Loucy (cell line): ENCODE data around the gene HMMR.
"Not testable (repeated sequence)": the region's sequence is repeated elsewhere in the genome, so short reads cannot be mapped to it uniquely, and the experiment has no call there.

ENCODE experiments used
- H2AFZ ChIP-seq: fragments of 200-600 bp; sonication (generic); 2 replicates; pipeline ENCODE4 v1.6.0; 2016; ENCODE audit warnings: antibody characterized with exemption, mild to moderate bottlenecking, low read length, moderate library complexity
- H3F3A ChIP-seq: fragments of 200-600 bp; 2 replicates; pipeline ENCODE4 v1.6.0; 2016; ENCODE audit warnings: antibody characterized with exemption, low read depth, mild to moderate bottlenecking
- H3K27me3 ChIP-seq: fragments of 200-600 bp; sonication (generic); 2 replicates; pipeline ENCODE4 v1.6.1; 2014; ENCODE audit warnings: low read length, mild to moderate bottlenecking; ENCODE audit not compliant: insufficient read depth, poor library complexity, severe bottlenecking
- H3K36me3 ChIP-seq: fragments of 200-600 bp; sonication (generic); 2 replicates; pipeline ENCODE4 v1.6.1; 2016; ENCODE audit warnings: low read length; ENCODE audit not compliant: insufficient read depth
- H3K4me1 ChIP-seq: fragments of 200-600 bp; sonication (generic); 2 replicates; pipeline ENCODE4 v1.5.1; 2014; ENCODE audit warnings: low read length, mild to moderate bottlenecking; ENCODE audit not compliant: insufficient read depth, poor library complexity, severe bottlenecking
- H3K4me2 ChIP-seq: fragments of 200-600 bp; sonication (generic); 2 replicates; pipeline ENCODE4 v1.6.0; 2014; ENCODE audit warnings: antibody characterized with exemption, low read length, low read depth, mild to moderate bottlenecking; ENCODE audit not compliant: poor library complexity, severe bottlenecking
- H3K4me3 ChIP-seq: fragments of 200-600 bp; sonication (generic); 2 replicates; pipeline ENCODE4 v1.5.1; 2014; ENCODE audit warnings: low read length, mild to moderate bottlenecking, mixed read lengths; ENCODE audit not compliant: poor library complexity, severe bottlenecking
- H3K79me2 ChIP-seq: fragments of 200-600 bp; sonication (generic); 2 replicates; pipeline ENCODE4 v1.6.1; 2014; ENCODE audit warnings: low read length; ENCODE audit not compliant: insufficient read depth
- H3K9ac ChIP-seq: fragments of 200-600 bp; sonication (generic); 2 replicates; pipeline ENCODE4 v1.6.0; 2014; ENCODE audit warnings: mild to moderate bottlenecking, low read depth, low read length, moderate library complexity; ENCODE audit not compliant: poor library complexity, severe bottlenecking
- H3K9me2 ChIP-seq: fragments of 200-600 bp; sonication (generic); replicated peaks from 2 replicates; pipeline ENCODE4 v1.6.1; 2016; ENCODE audit warnings: low read depth, low read length, mixed read lengths
- H3K9me3 ChIP-seq: fragments of 200-600 bp; sonication (generic); 2 replicates; pipeline ENCODE4 v1.6.1; 2014; ENCODE audit warnings: mild to moderate bottlenecking, antibody characterized with exemption, low read length, low read depth; ENCODE audit not compliant: insufficient read depth
- H4K20me1 ChIP-seq: fragments of 200-600 bp; sonication (generic); 2 replicates; pipeline ENCODE4 v1.6.0; 2014; ENCODE audit warnings: antibody characterized with exemption, low read length, mild to moderate bottlenecking; ENCODE audit not compliant: insufficient read depth, poor library complexity, severe bottlenecking
- EZH2phosphoT487 ChIP-seq: fragments of 200-600 bp; IDR thresholded peaks from 2 replicates; pipeline ENCODE4 v1.6.1; 2018; ENCODE audit warnings: antibody characterized with exemption, mild to moderate bottlenecking, moderate library complexity, borderline replicate concordance
- TF ChIP-seq, protein P1 (sequence below): fragments of 200-600 bp; sonication (generic); conservative IDR thresholded peaks from 2 replicates; pipeline ENCODE4 v1.5.1; 2014; ENCODE audit warnings: mild to moderate bottlenecking, antibody characterized with exemption, low read length

Gene HMMR, protein sequence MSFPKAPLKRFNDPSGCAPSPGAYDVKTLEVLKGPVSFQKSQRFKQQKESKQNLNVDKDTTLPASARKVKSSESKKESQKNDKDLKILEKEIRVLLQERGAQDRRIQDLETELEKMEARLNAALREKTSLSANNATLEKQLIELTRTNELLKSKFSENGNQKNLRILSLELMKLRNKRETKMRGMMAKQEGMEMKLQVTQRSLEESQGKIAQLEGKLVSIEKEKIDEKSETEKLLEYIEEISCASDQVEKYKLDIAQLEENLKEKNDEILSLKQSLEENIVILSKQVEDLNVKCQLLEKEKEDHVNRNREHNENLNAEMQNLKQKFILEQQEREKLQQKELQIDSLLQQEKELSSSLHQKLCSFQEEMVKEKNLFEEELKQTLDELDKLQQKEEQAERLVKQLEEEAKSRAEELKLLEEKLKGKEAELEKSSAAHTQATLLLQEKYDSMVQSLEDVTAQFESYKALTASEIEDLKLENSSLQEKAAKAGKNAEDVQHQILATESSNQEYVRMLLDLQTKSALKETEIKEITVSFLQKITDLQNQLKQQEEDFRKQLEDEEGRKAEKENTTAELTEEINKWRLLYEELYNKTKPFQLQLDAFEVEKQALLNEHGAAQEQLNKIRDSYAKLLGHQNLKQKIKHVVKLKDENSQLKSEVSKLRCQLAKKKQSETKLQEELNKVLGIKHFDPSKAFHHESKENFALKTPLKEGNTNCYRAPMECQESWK

DNA sequence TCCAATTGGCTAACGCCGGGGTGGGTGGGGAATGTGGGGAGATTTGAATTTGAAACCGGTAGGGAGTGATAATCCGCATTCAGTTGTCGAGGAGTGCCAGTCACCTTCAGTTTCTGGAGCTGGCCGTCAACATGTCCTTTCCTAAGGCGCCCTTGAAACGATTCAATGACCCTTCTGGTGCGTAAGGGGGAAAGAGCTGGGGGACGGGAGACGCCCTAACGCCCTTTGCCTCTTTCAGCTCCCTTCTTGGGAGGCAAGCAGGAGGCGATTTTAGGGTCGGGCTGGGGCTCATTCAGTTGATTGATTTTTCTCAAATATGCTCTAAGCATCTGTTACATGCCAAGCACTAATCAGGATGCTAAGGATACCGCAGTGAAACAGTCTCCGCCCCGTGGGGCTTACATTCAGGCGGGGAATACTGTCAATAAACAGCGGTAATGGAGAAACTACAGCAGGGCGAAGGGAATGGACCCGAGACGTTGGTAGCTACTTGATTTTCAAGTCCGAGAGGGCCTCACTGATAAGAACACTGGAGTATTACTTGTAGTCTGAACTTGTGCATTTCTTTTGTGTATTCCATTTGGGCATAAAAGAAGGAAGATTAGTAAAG lies at the start of gene HMMR:
Gene HMMR (plus strand): TSS at position 71 of the 610 bp plus-strand sequence. CDS start 61 bp downstream, at position 132.
- Histone ChIP-seq H2AFZ (peak within 1 kb of the TSS; percentile 81), H3F3A (no peaks in the 10 kb centered on the region), H3K79me2 (peaks cover 79% of the 10 kb centered on the region), H3K4me3 (peak within 1 kb of the TSS; percentile 98), H3K9me2 (no peaks in the 10 kb centered on the region), H4K20me1 (peaks cover 10% of the 10 kb centered on the region), H3K4me1 (peaks cover 16% of the 10 kb centered on the region), H3K9me3 (no peaks in the 10 kb centered on the region), H3K4me2 (peak within 1 kb of the TSS; percentile 86), H3K27me3 (no peaks in the 10 kb centered on the region), H3K9ac (peak within 1 kb of the TSS; percentile 98), H3K36me3 (no peaks in the 10 kb centered on the region)
- TF ChIP-seq, protein P1, sequence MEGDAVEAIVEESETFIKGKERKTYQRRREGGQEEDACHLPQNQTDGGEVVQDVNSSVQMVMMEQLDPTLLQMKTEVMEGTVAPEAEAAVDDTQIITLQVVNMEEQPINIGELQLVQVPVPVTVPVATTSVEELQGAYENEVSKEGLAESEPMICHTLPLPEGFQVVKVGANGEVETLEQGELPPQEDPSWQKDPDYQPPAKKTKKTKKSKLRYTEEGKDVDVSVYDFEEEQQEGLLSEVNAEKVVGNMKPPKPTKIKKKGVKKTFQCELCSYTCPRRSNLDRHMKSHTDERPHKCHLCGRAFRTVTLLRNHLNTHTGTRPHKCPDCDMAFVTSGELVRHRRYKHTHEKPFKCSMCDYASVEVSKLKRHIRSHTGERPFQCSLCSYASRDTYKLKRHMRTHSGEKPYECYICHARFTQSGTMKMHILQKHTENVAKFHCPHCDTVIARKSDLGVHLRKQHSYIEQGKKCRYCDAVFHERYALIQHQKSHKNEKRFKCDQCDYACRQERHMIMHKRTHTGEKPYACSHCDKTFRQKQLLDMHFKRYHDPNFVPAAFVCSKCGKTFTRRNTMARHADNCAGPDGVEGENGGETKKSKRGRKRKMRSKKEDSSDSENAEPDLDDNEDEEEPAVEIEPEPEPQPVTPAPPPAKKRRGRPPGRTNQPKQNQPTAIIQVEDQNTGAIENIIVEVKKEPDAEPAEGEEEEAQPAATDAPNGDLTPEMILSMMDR, result no peak
- TF ChIP-seq EZH2phosphoT487, result no peak

DNA sequence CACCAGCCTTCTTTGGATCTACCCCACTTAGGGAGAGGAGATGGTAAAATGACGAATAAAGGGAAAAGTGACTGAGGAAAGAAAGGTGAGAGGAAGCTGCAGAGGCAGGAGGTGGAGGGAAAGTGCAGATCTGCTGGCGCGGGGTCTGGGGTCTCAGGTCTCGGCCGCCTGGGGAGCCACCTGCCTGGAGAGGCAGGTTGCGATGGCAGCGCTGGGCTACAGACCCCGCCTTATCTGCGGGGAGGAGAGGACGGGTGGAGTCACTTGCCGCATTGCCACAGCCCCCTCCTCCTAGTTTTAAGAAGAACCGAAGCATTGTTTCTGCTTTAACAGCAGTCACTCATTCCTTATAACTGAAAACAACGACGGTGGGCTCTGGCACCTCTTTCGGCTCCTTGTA lies 44.8 kb upstream of the HMMR start:
- not testable (repeated sequence) for H3K4me3 ChIP-seq, H3K9me3 ChIP-seq, H3K9ac ChIP-seq, H3K9me2 ChIP-seq, H3K4me2 ChIP-seq, H3F3A ChIP-seq, H2AFZ ChIP-seq, H3K79me2 ChIP-seq, H3K36me3 ChIP-seq, H3K27me3 ChIP-seq, H4K20me1 ChIP-seq, H3K4me1 ChIP-seq

DNA sequence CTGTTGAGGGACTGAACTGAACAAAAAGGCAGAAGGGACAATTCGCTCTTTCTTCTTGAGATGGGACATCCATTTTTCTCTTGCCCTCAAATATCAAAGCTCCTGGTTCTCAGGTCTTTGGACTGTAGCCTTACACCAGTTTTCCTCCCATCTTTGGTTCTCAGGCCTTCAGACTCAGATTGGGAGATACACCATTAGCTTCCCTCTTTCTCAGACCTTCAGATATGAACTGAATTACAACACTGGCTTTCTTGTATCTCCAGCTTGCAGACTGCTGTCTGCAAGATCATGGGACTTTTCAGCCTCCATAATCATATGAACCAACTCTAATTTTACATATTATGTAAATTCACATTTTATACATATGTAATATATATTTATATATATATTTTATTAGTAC lies 35.6 kb upstream of the HMMR start:
- Histone ChIP-seq H3K4me3 (no peak overlapping the region), H4K20me1 (no peaks in the 10 kb centered on the region), H3K9me3 (no peaks in the 10 kb centered on the region), H3K36me3 (no peaks in the 10 kb centered on the region), H3K4me2 (no peak overlapping the region), H3K9me2 (no peaks in the 10 kb centered on the region), H3K9ac (no peak overlapping the region), H3K4me1 (no peaks in the 10 kb centered on the region), H3K79me2 (no peaks in the 10 kb centered on the region), H3K27me3 (no peaks in the 10 kb centered on the region), H3F3A (no peaks in the 10 kb centered on the region), H2AFZ (no peak overlapping the region)
- TF ChIP-seq EZH2phosphoT487, result no peak
- TF ChIP-seq, protein P1, result no peak

DNA sequence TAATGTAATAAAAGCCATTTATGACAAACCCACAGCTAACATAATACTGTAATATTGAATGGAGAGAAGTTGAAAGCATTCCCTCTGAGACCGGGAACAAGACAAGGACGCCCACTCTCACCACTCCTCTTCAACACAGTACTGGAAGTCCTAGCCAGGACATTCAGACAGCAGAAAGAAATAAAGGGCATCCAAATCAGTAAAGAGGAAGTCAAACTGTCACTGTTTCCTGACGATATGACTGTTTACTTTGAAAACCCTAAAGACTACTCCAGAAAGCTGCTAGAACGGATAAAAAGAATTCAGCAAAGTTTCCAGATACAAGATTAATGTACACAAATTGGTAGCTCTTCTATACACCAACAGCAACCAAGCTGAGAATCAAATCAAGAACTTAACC lies 34.3 kb upstream of the HMMR start:
- H3K27me3 ChIP-seq, H3K4me3 ChIP-seq, H3K9ac ChIP-seq, H3K9me2 ChIP-seq, H2AFZ ChIP-seq, H3K4me2 ChIP-seq, H3K4me1 ChIP-seq, H3K36me3 ChIP-seq, H3F3A ChIP-seq, H4K20me1 ChIP-seq, H3K79me2 ChIP-seq, H3K9me3 ChIP-seq: not testable (repeated sequence)
